Endothelial cell (in vitro differentiated cells): ENCODE measurements around the gene TUBGCP3. TPM values are rescaled to one million over a fixed set of nuclear protein-coding genes. Genes with fewer than 3 reads are reported as not detected.
A peak's percentile ranks its signal among the peaks of the same experiment; 100 is the strongest.

ENCODE experiments used
- DNase-seq: peaks from one replicate; pipeline ENCODE4 v3.0.0; 2021; ENCODE audit warnings: low spot score
- H3K27ac Mint-ChIP-seq: one replicate; pipeline ENCODE4 v1.8.0; 2021; ENCODE audit warnings: mixed read lengths, inconsistent platforms; ENCODE audit not compliant: unreplicated experiment
- H3K27me3 Mint-ChIP-seq: one replicate; pipeline ENCODE4 v1.8.0; 2021; ENCODE audit warnings: mild to moderate bottlenecking, moderate library complexity, mixed read lengths, inconsistent platforms; ENCODE audit not compliant: unreplicated experiment
- H3K36me3 Mint-ChIP-seq: one replicate; pipeline ENCODE4 v1.8.0; 2021; ENCODE audit warnings: mild to moderate bottlenecking, low read depth, mixed read lengths, inconsistent platforms; ENCODE audit not compliant: unreplicated experiment
- H3K4me1 Mint-ChIP-seq: one replicate; pipeline ENCODE4 v1.8.0; 2021; ENCODE audit warnings: mild to moderate bottlenecking, mixed read lengths, inconsistent platforms; ENCODE audit not compliant: unreplicated experiment
- H3K4me3 Mint-ChIP-seq: one replicate; pipeline ENCODE4 v1.8.0; 2021; ENCODE audit warnings: mild to moderate bottlenecking, mixed read lengths, inconsistent platforms; ENCODE audit not compliant: unreplicated experiment
- H3K9me3 Mint-ChIP-seq: one replicate; pipeline ENCODE4 v1.8.0; 2021; ENCODE audit warnings: mixed read lengths, inconsistent platforms; ENCODE audit not compliant: unreplicated experiment
- CTCF ChIP-seq: fragments of 200-600 bp; sonication (generic); IDR thresholded peaks from one replicate; pipeline ENCODE4 v1.5.0; 2021; ENCODE audit warnings: antibody characterized with exemption; ENCODE audit not compliant: unreplicated experiment
- total RNA-seq: library from RNA; stranded (reverse); fragmentation: NEBNext Ultra II Directional; extraction: Animal tissue kit (Norgen Biotek cat#: 25700); gene quantifications from one replicate; pipeline ENCODE4 v1.2.1, GENCODE V29; 2021; ENCODE audit not compliant: unreplicated experiment

Gene TUBGCP3
- total RNA-seq, 1 donor from 2014 or later = 26.8 TPM

- H3K4me3 Mint-ChIP-seq = peak overlapping the region; percentile 86
- H3K27me3 Mint-ChIP-seq = no peaks in the 10 kb centered on the region
- H3K36me3 Mint-ChIP-seq = no peaks in the 10 kb centered on the region
- H3K9me3 Mint-ChIP-seq = no peaks in the 10 kb centered on the region
- DNase-seq = peak; percentile 98
- H3K27ac Mint-ChIP-seq = peak overlapping the region; percentile 70
- TF ChIP-seq CTCF = peak; percentile 95
- H3K4me1 Mint-ChIP-seq = peaks cover 3% of the 10 kb centered on the region
These were observed 18.4 kb upstream of the TUBGCP3 start for GRCh38 chr13:112606109-112607001.

- no peaks in the 10 kb centered on the region for H3K27me3 Mint-ChIP-seq
- H3K36me3 Mint-ChIP-seq = no peaks in the 10 kb centered on the region
- DNase-seq = no peak
- no peak for TF ChIP-seq CTCF
- H3K4me3 Mint-ChIP-seq = peak overlapping the region; percentile 86
- H3K9me3 Mint-ChIP-seq = no peaks in the 10 kb centered on the region
- peaks cover 3% of the 10 kb centered on the region for H3K4me1 Mint-ChIP-seq
- no peak overlapping the region for H3K27ac Mint-ChIP-seq
These were observed 17.6 kb upstream of the TUBGCP3 start for GRCh38 chr13:112605531-112605990.

GRCh38 chr13:112603641-112604225 lies 15.8 kb upstream of the TUBGCP3 start:
- Mint-ChIP-seq H3K27me3 (no peaks in the 10 kb centered on the region), H3K27ac (no peak overlapping the region), H3K4me3 (no peak overlapping the region), H3K9me3 (no peaks in the 10 kb centered on the region), H3K4me1 (peaks cover 3% of the 10 kb centered on the region), H3K36me3 (no peaks in the 10 kb centered on the region)
- DNase-seq = no peak
- no peak for TF ChIP-seq CTCF

- TF ChIP-seq CTCF = no peak
These were observed 14.2 kb upstream of the TUBGCP3 start for GRCh38 chr13:112602189-112602588.

GRCh38 chr13:112601371-112601770 lies 13.4 kb upstream of the TUBGCP3 start:
- no peak for TF ChIP-seq CTCF
- no peak for DNase-seq
- Mint-ChIP-seq H3K4me3 (no peak overlapping the region), H3K9me3 (no peaks in the 10 kb centered on the region), H3K36me3 (no peaks in the 10 kb centered on the region), H3K4me1 (peaks cover 3% of the 10 kb centered on the region), H3K27me3 (no peaks in the 10 kb centered on the region), H3K27ac (no peak overlapping the region)

More at GRCh38 chr13:112602189-112602588, 14.2 kb upstream of the TUBGCP3 start:
- Mint-ChIP-seq H3K4me3 (no peak overlapping the region), H3K4me1 (peaks cover 3% of the 10 kb centered on the region), H3K36me3 (no peaks in the 10 kb centered on the region), H3K9me3 (no peaks in the 10 kb centered on the region), H3K27me3 (no peaks in the 10 kb centered on the region), H3K27ac (no peak overlapping the region)
- no peak for DNase-seq
